Body of pancreas (tissue), 4 donors: ENCODE measurements around the gene TRIB2. TPM values are rescaled to one million over a fixed set of nuclear protein-coding genes. Genes with fewer than 3 reads are reported as not detected.

Experiments used
- ATAC-seq: fragments of 150-250 bp; one replicate; pipeline ENCODE4 v1.9.1; 2016
- DNase-seq, 4 donors: peaks; one replicate each; pipeline ENCODE4 v3.0.0-alpha.2; 2019
- H3K27ac ChIP-seq, 4 donors: fragments of 200-600 bp; sonication (generic); 1 replicate in 3 of 4; 2 replicates in 1 of 4; pipeline versions ENCODE4 v1.5.1 to v1.6.1; 2016 to 2019; ENCODE audit warnings: mild to moderate bottlenecking in 1 of 4, mixed read lengths in 1 of 4, moderate library complexity in 1 of 4
- H3K27me3 ChIP-seq, 2 donors: fragments of 200-600 bp; sonication (generic); one replicate each; pipeline ENCODE4 v1.6.0; 2016; ENCODE audit warnings: mild to moderate bottlenecking in 1 of 2
- H3K36me3 ChIP-seq, 2 donors: fragments of 200-600 bp; sonication (generic); replicated peaks in 1 of 2; 2 replicates each; pipeline ENCODE4 v1.5.1; 2016; ENCODE audit warnings: low read depth in 2 of 2; ENCODE audit not compliant: insufficient read depth in 1 of 2
- H3K4me1 ChIP-seq: fragments of 200-600 bp; sonication (generic); one replicate; pipeline ENCODE4 v1.6.0; 2016
- H3K4me3 ChIP-seq, 2 donors: fragments of 200-600 bp; sonication (generic); 1 replicate in 1 of 2; 2 replicates in 1 of 2; pipeline ENCODE4 v1.5.1; 2016 to 2019
- H3K9me3 ChIP-seq, 3 donors: fragments of 200-600 bp; sonication (generic); 1 replicate in 2 of 3; 2 replicates in 1 of 3; pipeline ENCODE4 v1.5.1; 2016
- CTCF ChIP-seq, 7 experiments: fragments of 450-650 bp in 4 of 7; fragments of 200-600 bp in 3 of 7; sonication (generic) in 3 of 7; IDR thresholded peaks; one replicate each; pipeline ENCODE4 v1.5.1; 2016 to 2019; ENCODE audit warnings: antibody characterized with exemption in 7 of 7
- POLR2A ChIP-seq, 3 donors: fragments of 450-650 bp; IDR thresholded peaks; one replicate each; pipeline ENCODE4 v1.6.1; 2016; ENCODE audit warnings: antibody characterized with exemption in 3 of 3, mild to moderate bottlenecking in 2 of 3
- WGBS, 2 donors: methylation state at CpG; one replicate each; pipeline ENCODE4 v1.1.5; 2017; 5-methylcytosine and 5-hydroxymethylcytosine counted together
- intact Hi-C: fragments of 100-400 bp; cut with DNase I; formaldehyde crosslinking; loops from one replicate; pipeline ENCODE4 v1.15.1; 2023
- total RNA-seq, 2 donors: library from RNA; depleted of rRNA; stranded (reverse); fragments of >200 nt; gene quantifications; one replicate each; pipeline ENCODE4 v1.1.0, GENCODE V29; 2016

TRIB2 gene
- 10 to 100 TPM; 49.3 to 99.2 TPM for total RNA-seq

GRCh38 chr2:12716282-12717190, at the start of gene TRIB2:
TRIB2 (plus strand) TSS chr2:12716936; CDS start chr2:12718308, 1,372 bp downstream.
- Histone ChIP-seq H3K36me3 (no peaks in the 10 kb centered on the region), H3K27ac (peak within 1 kb of the TSS; percentile 62 to 92 (median 88)), H3K27me3 (no peaks in the 10 kb centered on the region), H3K4me3 (peak within 1 kb of the TSS; percentile 62 to 89), H3K9me3 (no peaks in the 10 kb centered on the region), H3K4me1 (peaks cover 43% of the 10 kb centered on the region)
- peak; percentile 50 to 82 (median 73) for TF ChIP-seq POLR2A (IDR thresholded peaks at IDR 0.05)
- peak in 1 of 7 experiments; percentile 20 for TF ChIP-seq CTCF (IDR thresholded peaks at IDR 0.05)
- WGBS, 2 donors, result 1% methylated on average over 13 to 87 of the region's 90 CpGs
- intact Hi-C loops, result no loop called here
- ATAC-seq (peak; percentile 79), DNase-seq (peak; percentile 84 to 92 (median 88))

DNA sequence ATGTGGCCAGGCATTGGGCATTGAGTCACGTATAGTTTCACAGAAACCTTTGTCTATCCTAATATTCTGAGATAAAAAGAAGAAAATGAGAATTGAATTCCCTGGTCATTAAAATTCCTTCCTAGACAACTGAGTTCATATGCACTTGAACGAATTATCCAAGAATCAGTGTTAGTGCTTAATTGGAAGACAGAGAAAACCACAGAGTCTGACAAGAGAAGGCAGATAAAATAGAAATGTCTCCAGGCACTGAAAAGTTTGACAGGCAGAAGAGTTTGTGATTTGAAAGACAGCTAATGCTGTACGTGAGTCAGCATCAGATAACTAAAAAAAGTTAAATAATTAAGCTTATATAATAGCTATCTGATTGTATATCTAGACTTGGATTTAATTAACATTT, 47.7 kb upstream of the TRIB2 start:
- no peak overlapping the region for H3K4me3 ChIP-seq
- H3K36me3 ChIP-seq, result no peaks in the 10 kb centered on the region
- H3K4me1 ChIP-seq, result no peaks in the 10 kb centered on the region
- no peak for TF ChIP-seq CTCF (IDR thresholded peaks at IDR 0.05)
- TF ChIP-seq POLR2A (IDR thresholded peaks at IDR 0.05), result no peak
- intact Hi-C loops, result no loop called here
- 76 to 82% methylated on average over 3 of the region's 3 CpGs for WGBS, 2 donors
- no peak for DNase-seq
- H3K27ac ChIP-seq, result no peak overlapping the region
- ATAC-seq, result no peak
- H3K27me3 ChIP-seq, result no peaks in the 10 kb centered on the region
- H3K9me3 ChIP-seq, result peaks cover 0 to 3% (median 0%) of the 10 kb centered on the region in 3 donors

DNA sequence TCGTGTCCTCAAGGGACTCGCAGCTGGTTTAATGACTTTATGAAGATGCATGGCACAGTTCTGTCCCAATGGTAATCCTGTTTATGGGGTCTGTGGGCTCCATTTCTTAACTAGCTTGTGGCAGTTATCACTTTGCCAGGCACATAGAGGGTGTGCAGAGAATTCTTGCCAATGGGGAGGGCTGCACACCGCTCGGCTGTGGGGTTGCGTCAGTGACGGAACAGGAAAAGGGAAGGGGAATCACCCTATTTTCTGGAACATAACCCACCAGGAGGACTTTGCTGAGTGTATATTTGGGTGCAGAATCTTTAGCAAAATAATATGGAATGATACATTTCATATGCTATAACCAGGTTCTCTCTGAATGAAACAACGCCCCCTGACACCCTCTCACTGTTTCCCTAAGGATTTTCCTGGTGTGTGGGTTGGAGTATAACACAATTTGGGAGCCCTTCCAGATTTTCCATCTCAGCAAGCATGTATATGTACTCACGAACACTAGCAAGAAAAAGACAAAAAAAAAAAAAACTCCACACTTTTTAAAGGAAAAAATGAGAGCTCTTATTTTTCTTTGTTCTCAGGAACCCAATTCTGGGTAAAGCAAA, 43.9 kb upstream of the TRIB2 start:
- 88 to 94% methylated on average over 8 of the region's 8 CpGs for WGBS, 2 donors
- no peaks in the 10 kb centered on the region for H3K9me3 ChIP-seq
- no peak overlapping the region for H3K4me3 ChIP-seq
- H3K27me3 ChIP-seq, result no peaks in the 10 kb centered on the region
- H3K4me1 ChIP-seq, result peaks cover 14% of the 10 kb centered on the region
- no peak overlapping the region for H3K27ac ChIP-seq
- ATAC-seq (no peak), DNase-seq (no peak)
- TF ChIP-seq POLR2A (IDR thresholded peaks at IDR 0.05) (no peak), CTCF (IDR thresholded peaks at IDR 0.05) (no peak)
- intact Hi-C loops, result no loop called here
- H3K36me3 ChIP-seq, result no peaks in the 10 kb centered on the region

GRCh38 chr2:12674644-12675328, 42.0 kb upstream of the TRIB2 start:
- Histone ChIP-seq H3K4me1 (peaks cover 14% of the 10 kb centered on the region), H3K9me3 (no peaks in the 10 kb centered on the region), H3K27ac (peak overlapping the region in 3 of 4 donors; percentile 20 to 32 (median 27)), H3K27me3 (no peaks in the 10 kb centered on the region), H3K4me3 (no peak overlapping the region), H3K36me3 (no peaks in the 10 kb centered on the region)
- peak in 2 of 4 donors; percentile 28 to 47 for DNase-seq
- peak; percentile 70 for ATAC-seq
- intact Hi-C loops, result no loop called here
- WGBS, 2 donors, result 42 to 47% methylated on average over 3 to 4 of the region's 4 CpGs
- TF ChIP-seq POLR2A (IDR thresholded peaks at IDR 0.05) (no peak), CTCF (IDR thresholded peaks at IDR 0.05) (no peak)
